ENCODE results near the gene RTN4R. TPM values are rescaled to one million over a fixed set of nuclear protein-coding genes. Genes with fewer than 3 reads are reported as not detected.

The RTN4R gene
- polyA plus RNA-seq, 1 of the 3 experiments (the other 2 are of a cell fraction), result 0.23 TPM

- WGBS (ENCODE audit: low lambda C conversion rate), result 72% methylated on average over 4 of the region's 7 CpGs
Observed at GRCh38 chr22:20262582-20263147, 5.5 kb downstream of the RTN4R start.

GRCh38 chr22:20261848-20262581 is 6.1 kb downstream of the RTN4R start:
- Histone ChIP-seq H3K27ac (ENCODE audit: low read depth in 2 of 2, low read length in 1 of 2) (no peak overlapping the region), H3F3A (replicated peaks; ENCODE audit: insufficient read depth) (no peaks in the 10 kb centered on the region), H3K9me2 (no peaks in the 10 kb centered on the region), H3K27me3 (ENCODE audit: insufficient read depth) (no peaks in the 10 kb centered on the region), H3K36me3 (replicated peaks in 1 of 2; ENCODE audit: control insufficient read depth in 1 of 2, insufficient read depth in 2 of 2, low read length in 1 of 2) (no peaks in the 10 kb centered on the region), H4K20me1 (ENCODE audit: insufficient read depth) (no peaks in the 10 kb centered on the region), H2AFZ (ENCODE audit: low read depth) (no peak overlapping the region), H3K4me1 (ENCODE audit: control insufficient read depth in 1 of 2, insufficient read depth in 2 of 2, low read depth in 1 of 2, low read length in 1 of 2) (peaks cover 0 to 2% of the 10 kb centered on the region in 2 experiments; a peak in 1 of 4 replicates), H3K4me3 (ENCODE audit: low read depth in 2 of 2, low read length in 1 of 2) (no peak overlapping the region), H3K9me3 (no peaks in the 10 kb centered on the region), H3K4me2 (no peak overlapping the region), H3K79me2 (ENCODE audit: insufficient read depth) (no peaks in the 10 kb centered on the region), H3K9ac (no peak overlapping the region)
- CTCF ChIA-PET, result interaction anchor here (1.9 kb wide), 1 partner anchor 105 kb away, joined by 4 read pairs; no protein-coding TSS in a partner anchor
- POLR2A ChIA-PET, result no interaction called here
- no peak for DNase-seq
- WGBS (ENCODE audit: low lambda C conversion rate), result 60% methylated on average over 12 of the region's 14 CpGs
- no peak for TF ChIP-seq JUND (IDR thresholded peaks at IDR 0.05)
- TF ChIP-seq RAD21 (IDR thresholded peaks at IDR 0.05; ENCODE audit: low read length), result no peak
- no peak for TF ChIP-seq FOXJ3 (CRISPR knock-in tag; IDR thresholded peaks at IDR 0.05)
- no peak for TF ChIP-seq RFX5 (IDR thresholded peaks at IDR 0.05; ENCODE audit: low read length)
- TF ChIP-seq ZBTB33 (IDR thresholded peaks at IDR 0.05; ENCODE audit: borderline replicate concordance, low read depth), result no peak
- no peak for TF ChIP-seq NRF1 (IDR thresholded peaks at IDR 0.05; ENCODE audit: low read depth, low read length)
- TF ChIP-seq USF2 (IDR thresholded peaks at IDR 0.05; ENCODE audit: borderline replicate concordance, low read depth, low read length), result no peak
- TF ChIP-seq TAF1 (IDR thresholded peaks at IDR 0.05; ENCODE audit: borderline replicate concordance, low read depth, low read length), result no peak

More at GRCh38 chr22:20262582-20263147, 5.5 kb downstream of the RTN4R start:
- TF ChIP-seq MEF2A (IDR thresholded peaks at IDR 0.05; ENCODE audit: borderline replicate concordance, low read depth), result no peak
- no peak for TF ChIP-seq NRF1 (IDR thresholded peaks at IDR 0.05; ENCODE audit: low read depth, low read length)
- TF ChIP-seq MXI1 (IDR thresholded peaks at IDR 0.05; ENCODE audit: low read depth, low read length), result no peak
- no peak for TF ChIP-seq POLR2AphosphoS5 (IDR thresholded peaks at IDR 0.05; ENCODE audit: low read depth, low read length)
- TF ChIP-seq EP300 (IDR thresholded peaks at IDR 0.05; ENCODE audit: borderline replicate concordance in 1 of 2, low read depth in 1 of 2, low read length in 1 of 2), result no peak
- no peak for TF ChIP-seq TAF1 (IDR thresholded peaks at IDR 0.05; ENCODE audit: borderline replicate concordance, low read depth, low read length)
- no peak for TF ChIP-seq USF1 (IDR thresholded peaks at IDR 0.05; ENCODE audit: borderline replicate concordance, low read depth)
- no peak for TF ChIP-seq JUND (IDR thresholded peaks at IDR 0.05)
- TF ChIP-seq FOXM1 (IDR thresholded peaks at IDR 0.05; ENCODE audit: low read depth), result no peak
- TF ChIP-seq YY1 (IDR thresholded peaks at IDR 0.05; ENCODE audit: low read depth), result no peak
- no peak overlapping the region for H3K4me3 ChIP-seq (ENCODE audit: low read depth in 2 of 2, low read length in 1 of 2)
- H3K9me3 ChIP-seq, result no peaks in the 10 kb centered on the region
- no peak overlapping the region for H3K4me2 ChIP-seq
- no peak overlapping the region for H3K27ac ChIP-seq (ENCODE audit: low read depth in 2 of 2, low read length in 1 of 2)
- H4K20me1 ChIP-seq (ENCODE audit: insufficient read depth), result no peaks in the 10 kb centered on the region
- POLR2A ChIA-PET, result no interaction called here
- H3K79me2 ChIP-seq (ENCODE audit: insufficient read depth), result no peaks in the 10 kb centered on the region
- H3K9me2 ChIP-seq, result no peaks in the 10 kb centered on the region
- peaks cover 0 to 6% of the 10 kb centered on the region in 2 experiments; a peak in 1 of 4 replicates for H3K4me1 ChIP-seq (ENCODE audit: control insufficient read depth in 1 of 2, insufficient read depth in 2 of 2, low read depth in 1 of 2, low read length in 1 of 2)
- H3K27me3 ChIP-seq (ENCODE audit: insufficient read depth), result no peaks in the 10 kb centered on the region
- DNase-seq, result no peak
- CTCF ChIA-PET, result interaction anchor here (1.7 to 1.9 kb wide), 2 partner anchors 24 to 106 kb away, joined by 4 read pairs; no protein-coding TSS in a partner anchor
- H3F3A ChIP-seq (replicated peaks; ENCODE audit: insufficient read depth), result no peaks in the 10 kb centered on the region
- H2AFZ ChIP-seq (ENCODE audit: low read depth), result no peak overlapping the region
- H3K36me3 ChIP-seq (replicated peaks in 1 of 2; ENCODE audit: control insufficient read depth in 1 of 2, insufficient read depth in 2 of 2, low read length in 1 of 2), result no peaks in the 10 kb centered on the region
- H3K9ac ChIP-seq, result no peak overlapping the region
